ENCODE results near the gene SNX8. TPM values are rescaled to one million over a fixed set of nuclear protein-coding genes. Genes with fewer than 3 reads are reported as not detected.
A peak's percentile ranks its signal among the peaks of the same experiment; 100 is the strongest.

SNX8 gene
- total and polyA plus RNA-seq, 9 of the 15 experiments (the other 6 are each of a cell fraction or from before 2014, with no cell fraction given): 2.7 to 51.6 (median 16.9) TPM

GRCh38 chr7:2354186-2354938 is 40.1 kb upstream of the SNX8 start, which contains the start of gene EIF3B (continued):
- 0 out of 2 replicates have a peak, but pooled peaks have one; percentile 33 for TF ChIP-seq HBP1 (CRISPR knock-in tag; IDR thresholded peaks at IDR 0.05)
- TF ChIP-seq NKRF (IDR thresholded peaks at IDR 0.05; ENCODE audit: borderline replicate concordance): peak; percentile 72; the same call in 1 of the 2 replicates
- TF ChIP-seq HDAC2 (IDR thresholded peaks at IDR 0.05): no peak
- TF ChIP-seq GABPA (tag; conservative IDR thresholded peaks at IDR 0.05; ENCODE audit: low read depth): peak; percentile 8; the same call in 1 of the 2 replicates
- TF ChIP-seq MBD2 (IDR thresholded peaks at IDR 0.05; ENCODE audit: borderline replicate concordance, low read depth): peak; percentile 89
- peak; percentile 7 for TF ChIP-seq LCOR (CRISPR knock-in tag; IDR thresholded peaks at IDR 0.05)
- TF ChIP-seq CCNT2 (IDR thresholded peaks at IDR 0.05; ENCODE audit: borderline replicate concordance, extremely low read depth, insufficient read length, low read depth, low read length): peak; percentile 70
- no peak for TF ChIP-seq SRSF1 (IDR thresholded peaks at IDR 0.05; ENCODE audit: low read depth, low read length)
- TF ChIP-seq HNRNPL (IDR thresholded peaks at IDR 0.05; ENCODE audit: low read depth, low read length): 0 out of 2 replicates have a peak, but pooled peaks have one; percentile 10
- peak; percentile 3 to 8; a peak in 2 of 4 replicates for TF ChIP-seq MAZ (CRISPR knock-in tag; conservative IDR thresholded peaks at IDR 0.05 in 1 of 2, IDR thresholded peaks at IDR 0.05 in 1 of 2)
- no peak for TF ChIP-seq ARID2 (IDR thresholded peaks at IDR 0.05)
- peak in 1 of 2 experiments; percentile 98; a peak in 2 of 4 replicates for TF ChIP-seq BCLAF1 (IDR thresholded peaks at IDR 0.05; ENCODE audit: borderline replicate concordance in 1 of 2, control insufficient read depth in 1 of 2, low read depth in 2 of 2, low read length in 1 of 2)
- TF ChIP-seq NUFIP1 (IDR thresholded peaks at IDR 0.05; ENCODE audit: partially characterized antibody): peak; percentile 94
- TF ChIP-seq SNAPC5 (CRISPR knock-in tag; IDR thresholded peaks at IDR 0.05): no peak

Data from K562 (cell line).